ENCODE measurements around the gene FIGN.

DNA sequence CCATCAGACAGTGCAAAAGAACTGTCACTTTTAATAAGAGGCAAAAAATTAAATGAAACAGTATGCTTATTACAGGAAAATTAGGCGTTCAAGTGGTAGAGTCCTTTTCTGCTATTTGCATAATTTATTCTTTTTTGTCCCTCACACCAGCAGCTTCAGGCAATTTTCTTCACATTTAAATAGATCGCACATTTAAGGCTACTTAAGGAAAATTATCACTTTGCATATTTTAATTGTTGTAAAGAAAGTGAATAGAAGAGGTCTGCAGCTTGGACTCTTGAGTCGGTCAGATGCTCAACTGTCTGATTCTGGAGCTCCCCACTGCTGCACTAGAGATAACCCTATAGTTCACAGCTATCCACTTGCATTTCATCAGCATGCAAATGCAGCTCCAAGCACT is 141.3 kb downstream of the FIGN start:
- TF ChIP-seq EZH2 (IDR thresholded peaks at IDR 0.05; ENCODE audit: insufficient read depth, poor library complexity, severe bottlenecking) (no peak), EZH2phosphoT487 (IDR thresholded peaks at IDR 0.05; ENCODE audit: insufficient read depth, low read depth) (no peak)
